ENCODE data around the gene DESI2. TPM values are rescaled to one million over a fixed set of nuclear protein-coding genes. Genes with fewer than 3 reads are reported as not detected.

The DESI2 gene
- total and polyA plus RNA-seq, 2 donors from 2014 or later = 11.9 to 23.5 TPM

DNA sequence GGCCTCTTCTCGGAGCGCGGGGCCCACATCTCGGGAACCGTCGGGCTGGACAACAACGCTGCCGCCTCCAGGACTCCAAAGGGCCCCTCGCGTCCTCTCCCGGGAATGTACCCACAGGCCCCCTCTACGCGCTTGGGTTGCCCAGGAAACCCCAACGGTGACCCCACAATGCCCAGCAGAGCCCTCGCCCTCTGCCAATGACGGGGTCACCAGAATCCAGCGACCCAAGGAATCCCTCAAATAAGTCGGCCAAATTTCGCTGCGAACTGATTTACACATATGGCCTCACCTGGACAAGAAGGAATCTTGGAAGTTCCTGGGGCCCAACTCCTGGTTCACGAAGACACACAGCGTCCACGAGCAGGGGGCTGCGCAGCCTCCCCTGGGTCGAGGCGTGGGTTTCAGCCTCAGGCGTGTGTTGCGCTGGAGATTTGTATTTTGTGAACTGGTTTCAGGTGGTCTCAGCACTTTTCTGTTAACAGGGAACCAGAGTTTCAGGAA, 78.1 kb downstream of the DESI2 start:
- Histone ChIP-seq H3K9ac (ENCODE audit: low read length in 3 of 3) (no peak overlapping the region), H3K4me1 (ENCODE audit: control insufficient read depth in 2 of 3, insufficient read depth in 2 of 3, low read depth in 1 of 3, low read length in 3 of 3) (peaks cover 0 to 2% (median 0%) of the 10 kb centered on the region in 3 donors), H3K27me3 (ENCODE audit: control insufficient read depth, insufficient read depth, low read length) (no peaks in the 10 kb centered on the region), H3K36me3 (ENCODE audit: control insufficient read depth in 2 of 3, insufficient read depth in 3 of 3, low read length in 3 of 3) (no peaks in the 10 kb centered on the region), H3K4me3 (ENCODE audit: low read length in 3 of 3) (peak overlapping the region in 1 of 3 donors; percentile 18), H3K27ac (ENCODE audit: low read depth in 2 of 2, low read length in 2 of 2) (no peak overlapping the region), H3K9me3 (ENCODE audit: control insufficient read depth in 2 of 3, insufficient read depth in 1 of 3, low read length in 3 of 3) (no peaks in the 10 kb centered on the region)
- intact Hi-C loops (cut with DNase I) = no loop called here
- DNase-seq (peak in 2 of 5 donors; percentile 41 to 70), FAIRE-seq (no peak)
- TF ChIP-seq CTCF (IDR thresholded peaks at IDR 0.05; ENCODE audit: borderline replicate concordance, extremely low read depth, insufficient read depth) = no peak

DNA sequence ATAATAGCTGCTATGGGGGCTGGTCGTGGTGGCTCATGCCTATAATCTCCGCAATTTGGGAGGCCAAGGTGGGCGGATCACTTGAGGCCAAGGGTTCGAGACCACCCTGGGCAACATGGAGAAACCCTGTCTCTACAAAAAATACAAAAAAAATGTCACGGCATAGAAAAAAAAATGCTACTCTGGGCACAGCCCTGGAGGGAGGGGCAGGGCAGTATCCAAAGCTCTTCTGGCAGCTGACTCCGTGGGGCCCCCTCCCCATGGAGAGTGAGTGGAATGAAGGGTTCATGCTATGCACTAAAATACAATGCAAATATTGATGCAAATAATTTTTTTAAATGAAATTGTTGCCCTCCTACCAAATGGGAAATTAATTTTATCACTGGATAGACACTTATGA, 78.7 kb downstream of the DESI2 start:
- H3K27ac ChIP-seq (ENCODE audit: low read depth in 2 of 2, low read length in 2 of 2) = no peak overlapping the region
- no peaks in the 10 kb centered on the region for H3K36me3 ChIP-seq (ENCODE audit: control insufficient read depth in 2 of 3, insufficient read depth in 3 of 3, low read length in 3 of 3)
- FAIRE-seq (no peak), DNase-seq (no peak)
- H3K9me3 ChIP-seq (ENCODE audit: control insufficient read depth in 2 of 3, insufficient read depth in 1 of 3, low read length in 3 of 3) = no peaks in the 10 kb centered on the region
- H3K27me3 ChIP-seq (ENCODE audit: control insufficient read depth, insufficient read depth, low read length) = no peaks in the 10 kb centered on the region
- no peak for TF ChIP-seq CTCF (IDR thresholded peaks at IDR 0.05; ENCODE audit: borderline replicate concordance, extremely low read depth, insufficient read depth)
- no peak overlapping the region for H3K4me3 ChIP-seq (ENCODE audit: low read length in 3 of 3)
- H3K4me1 ChIP-seq (ENCODE audit: control insufficient read depth in 2 of 3, insufficient read depth in 2 of 3, low read depth in 1 of 3, low read length in 3 of 3) = peaks cover 0 to 2% (median 0%) of the 10 kb centered on the region in 3 donors
- H3K9ac ChIP-seq (ENCODE audit: low read length in 3 of 3) = no peak overlapping the region
- intact Hi-C loops (cut with DNase I) = no loop called here

DNA sequence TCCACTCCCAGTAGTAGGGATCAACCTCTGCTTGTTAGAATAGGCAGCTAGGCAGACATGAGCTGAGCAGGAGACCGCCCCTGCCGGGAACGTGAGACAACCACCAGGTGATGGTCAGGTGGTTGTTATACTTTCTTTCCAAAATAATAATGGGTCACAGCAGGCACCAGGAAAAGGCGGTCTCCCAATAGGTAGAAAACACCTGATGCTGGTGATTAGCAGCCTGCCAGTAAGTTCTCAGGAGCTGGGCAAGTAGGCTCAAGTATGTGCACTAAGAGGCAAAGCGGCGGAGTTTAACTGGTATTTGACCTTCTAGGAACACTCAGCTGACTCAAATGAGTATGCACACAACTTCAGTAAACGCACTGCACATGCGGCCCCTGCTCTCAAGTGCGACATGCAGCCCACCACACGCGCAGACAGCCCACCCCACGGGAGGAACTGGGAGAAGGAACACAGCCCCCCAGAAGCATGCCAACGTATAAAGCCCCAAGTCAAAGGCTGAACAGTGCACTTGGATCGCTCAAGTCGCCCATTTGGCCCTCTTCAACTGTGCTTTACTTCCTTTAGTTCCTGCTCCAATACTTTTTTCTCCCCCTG, 80.0 kb downstream of the DESI2 start:
- DNase-seq (no peak), FAIRE-seq (no peak)
- Histone ChIP-seq H3K27ac (ENCODE audit: low read depth in 2 of 2, low read length in 2 of 2) (peak overlapping the region in 1 of 2 donors; percentile 14), H3K4me3 (ENCODE audit: low read length in 3 of 3) (no peak overlapping the region), H3K9ac (ENCODE audit: low read length in 3 of 3) (no peak overlapping the region), H3K36me3 (ENCODE audit: control insufficient read depth in 2 of 3, insufficient read depth in 3 of 3, low read length in 3 of 3) (no peaks in the 10 kb centered on the region), H3K9me3 (ENCODE audit: control insufficient read depth in 2 of 3, insufficient read depth in 1 of 3, low read length in 3 of 3) (no peaks in the 10 kb centered on the region), H3K4me1 (ENCODE audit: control insufficient read depth in 2 of 3, insufficient read depth in 2 of 3, low read depth in 1 of 3, low read length in 3 of 3) (peaks cover 0 to 2% (median 0%) of the 10 kb centered on the region in 3 donors), H3K27me3 (ENCODE audit: control insufficient read depth, insufficient read depth, low read length) (no peaks in the 10 kb centered on the region)
- intact Hi-C loops (cut with DNase I) = no loop called here
- no peak for TF ChIP-seq CTCF (IDR thresholded peaks at IDR 0.05; ENCODE audit: borderline replicate concordance, extremely low read depth, insufficient read depth)
